WERI-Rb-1 (cell line): ENCODE results near the gene ZFP69.
"Not testable (repeated sequence)": the region's sequence is repeated elsewhere in the genome, so short reads cannot be mapped to it uniquely, and the experiment has no call there.

Experiments
- DNase-seq: peaks from one replicate; pipeline ENCODE4 v3.0.0-alpha.2; 2020
- H3K27ac ChIP-seq: fragments of 250-450 bp; sonication (Bioruptor Pico); 2 replicates; pipeline ENCODE4 v1.5.1; 2020; ENCODE audit warnings: mild to moderate bottlenecking, moderate library complexity
- H3K27me3 ChIP-seq: fragments of 250-450 bp; sonication (Bioruptor Pico); 2 replicates; pipeline ENCODE4 v1.5.1; 2021; ENCODE audit warnings: mild to moderate bottlenecking, low read depth, moderate library complexity; ENCODE audit not compliant: insufficient read depth, severe bottlenecking
- H3K36me3 ChIP-seq: fragments of 250-450 bp; sonication (Bioruptor Pico); 2 replicates; pipeline ENCODE4 v1.5.1; 2020; ENCODE audit warnings: mild to moderate bottlenecking, moderate library complexity
- H3K4me3 ChIP-seq: 2 replicates; pipeline ENCODE4 v1.5.1; 2011; ENCODE audit warnings: low read depth, mild to moderate bottlenecking, control low read depth, low read length
- H3K9me3 ChIP-seq: fragments of 250-450 bp; sonication (Bioruptor Pico); 2 replicates; pipeline ENCODE4 v1.5.1; 2021; ENCODE audit warnings: mild to moderate bottlenecking, moderate library complexity; ENCODE audit not compliant: severe bottlenecking
- CTCF ChIP-seq: IDR thresholded peaks from 2 replicates; pipeline ENCODE4 v1.5.1; 2011; ENCODE audit warnings: low read depth, mild to moderate bottlenecking, control low read depth, inconsistent platforms, low read length

Gene ZFP69

DNA sequence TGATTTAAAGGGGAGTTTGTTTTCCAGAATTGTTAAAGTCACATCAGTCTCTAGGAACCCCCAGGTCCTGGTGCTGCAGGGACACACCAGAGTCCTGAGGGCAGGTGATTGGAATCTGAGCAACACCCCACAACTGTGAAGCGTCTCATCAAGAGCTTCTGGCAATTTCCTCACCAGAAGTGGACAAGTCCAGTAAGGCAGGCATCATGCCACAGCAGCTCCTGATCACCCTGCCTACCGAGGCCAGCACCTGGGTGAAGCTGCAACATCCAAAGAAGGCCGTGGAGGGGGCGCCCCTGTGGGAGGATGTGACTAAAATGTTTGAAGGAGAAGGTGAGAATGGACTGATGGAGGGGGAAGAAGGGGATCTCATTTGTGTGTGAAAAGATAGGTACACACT lies 2.1 kb downstream of the ZFP69 start:
- H3K27me3 ChIP-seq = no peaks in the 10 kb centered on the region
- peaks cover 13% of the 10 kb centered on the region for H3K9me3 ChIP-seq
- no peak for TF ChIP-seq CTCF
- no peak overlapping the region for H3K27ac ChIP-seq
- H3K4me3 ChIP-seq = no peak overlapping the region
- DNase-seq = no peak
- H3K36me3 ChIP-seq = peaks cover 15% of the 10 kb centered on the region

DNA sequence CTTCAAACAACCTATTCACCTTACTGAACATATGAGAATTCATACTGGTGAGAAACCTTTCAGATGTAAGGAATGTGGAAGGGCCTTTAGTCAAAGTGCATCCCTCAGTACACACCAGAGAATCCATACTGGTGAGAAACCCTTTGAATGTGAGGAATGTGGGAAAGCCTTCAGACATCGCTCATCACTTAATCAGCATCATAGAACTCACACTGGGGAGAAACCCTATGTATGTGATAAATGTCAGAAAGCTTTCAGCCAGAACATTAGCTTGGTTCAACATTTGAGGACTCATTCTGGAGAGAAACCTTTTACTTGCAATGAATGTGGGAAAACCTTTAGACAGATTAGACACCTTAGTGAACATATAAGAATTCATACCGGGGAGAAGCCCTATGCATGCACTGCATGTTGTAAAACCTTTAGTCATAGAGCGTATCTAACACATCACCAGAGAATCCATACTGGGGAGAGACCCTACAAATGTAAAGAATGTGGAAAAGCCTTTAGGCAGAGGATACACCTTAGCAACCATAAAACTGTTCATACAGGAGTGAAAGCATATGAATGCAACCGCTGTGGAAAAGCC lies 18.3 kb downstream of the ZFP69 start:
- no peak for DNase-seq

GRCh38 chr1:40502651-40503050 lies 25.6 kb downstream of the ZFP69 start:
- DNase-seq, H3K9me3 ChIP-seq, H3K36me3 ChIP-seq, H3K27ac ChIP-seq, H3K27me3 ChIP-seq, H3K4me3 ChIP-seq: not testable (repeated sequence)

More for the DNA sequence above, 18.3 kb downstream of the ZFP69 start:
- Histone ChIP-seq H3K4me3 (no peak overlapping the region), H3K27me3 (no peaks in the 10 kb centered on the region), H3K27ac (no peak overlapping the region), H3K9me3 (peaks cover 28% of the 10 kb centered on the region), H3K36me3 (peaks cover 55% of the 10 kb centered on the region)
- TF ChIP-seq CTCF = no peak

- DNase-seq = no peak
- H3K9me3 ChIP-seq = peaks cover 10% of the 10 kb centered on the region
- peaks cover 16% of the 10 kb centered on the region for H3K36me3 ChIP-seq
- H3K27ac ChIP-seq = peak overlapping the region; percentile 85
- H3K27me3 ChIP-seq = no peaks in the 10 kb centered on the region
- H3K4me3 ChIP-seq = peak overlapping the region; percentile 82
- TF ChIP-seq CTCF = no peak
Measured at GRCh38 chr1:40507973-40508372, 30.9 kb downstream of the ZFP69 start.

GRCh38 chr1:40508375-40509341 lies 31.6 kb downstream of the ZFP69 start, which contains the start of gene EXO5:
EXO5 (plus strand) TSS chr1:40508767; CDS start chr1:40514545, 5,778 bp downstream.
- peaks cover 16% of the 10 kb centered on the region for H3K36me3 ChIP-seq
- H3K27me3 ChIP-seq = no peaks in the 10 kb centered on the region
- peak within 1 kb of the TSS; percentile 82 for H3K4me3 ChIP-seq
- DNase-seq = peak; percentile 87
- TF ChIP-seq CTCF = no peak
- H3K27ac ChIP-seq = peak within 1 kb of the TSS; percentile 85
- peaks cover 10% of the 10 kb centered on the region for H3K9me3 ChIP-seq

DNA sequence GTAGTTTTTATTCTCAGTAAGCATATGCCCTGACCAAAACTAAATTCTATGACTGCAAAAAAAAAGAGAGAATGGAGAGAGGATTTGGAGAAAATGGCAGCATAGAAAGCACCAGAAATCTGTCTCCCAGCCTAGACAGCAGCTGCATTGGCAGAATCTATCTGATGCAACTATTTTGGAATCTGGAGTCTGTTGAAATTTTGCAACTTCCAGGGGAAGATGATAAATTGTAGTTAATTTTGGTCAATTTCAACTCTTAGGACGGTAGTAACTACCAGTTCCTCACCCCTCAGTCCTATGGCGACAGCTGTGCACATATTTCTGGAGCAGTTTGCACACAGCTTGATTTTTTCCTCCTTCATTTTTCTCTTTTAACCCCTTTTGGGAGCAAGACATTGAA lies 42.4 kb downstream of the ZFP69 start:
- DNase-seq = no peak
- TF ChIP-seq CTCF = no peak
- Histone ChIP-seq H3K27me3 (no peaks in the 10 kb centered on the region), H3K36me3 (peaks cover 21% of the 10 kb centered on the region), H3K27ac (no peak overlapping the region), H3K9me3 (peaks cover 8% of the 10 kb centered on the region), H3K4me3 (no peak overlapping the region)
